Measurements from ENCODE around the gene VAMP5.

GRCh38 chr2:85547089-85547858 is 37.0 kb upstream of the VAMP5 start:
- TF ChIP-seq BRCA1 (IDR thresholded peaks at IDR 0.05; ENCODE audit: low read depth, low read length) (no peak), ATF2 (IDR thresholded peaks at IDR 0.05; ENCODE audit: low read length) (no peak), BHLHE40 (IDR thresholded peaks at IDR 0.05; ENCODE audit: borderline replicate concordance in 1 of 2, low read depth in 2 of 2, low read length in 1 of 2) (no peak), CTCF (IDR thresholded peaks at IDR 0.05 in 2 of 3, conservative IDR thresholded peaks at IDR 0.05 in 1 of 3; ENCODE audit: control insufficient read depth in 2 of 3, extremely low read depth in 1 of 3, insufficient read depth in 1 of 3, low read depth in 3 of 3, low read length in 3 of 3) (no peak), POLR2AphosphoS5 (IDR thresholded peaks at IDR 0.05; ENCODE audit: low read length) (no peak; the same call in 1 of the 2 replicates), POLR2AphosphoS2 (IDR thresholded peaks at IDR 0.05; ENCODE audit: low read depth, low read length) (peak; percentile 29; the same call in 1 of the 2 replicates), POLR2A (IDR thresholded peaks at IDR 0.05; ENCODE audit: low read depth, low read length) (no peak)

Measured in GM12878 (cell line).